Right lobe of liver (tissue), 4 donors: ENCODE results near the gene STK33.

Experiments used
- POLR2A ChIP-seq: fragments of 450-650 bp; IDR thresholded peaks from one replicate; pipeline ENCODE4 v1.6.1; 2017; ENCODE audit warnings: antibody characterized with exemption, mild to moderate bottlenecking
- TF ChIP-seq, protein P1 (sequence below), 4 donors: fragments of 200-600 bp in 3 of 4; fragments of 450-650 bp in 1 of 4; IDR thresholded peaks; one replicate each; pipeline versions ENCODE4 v1.5.1 to v1.8.0; 2016 to 2022; ENCODE audit warnings: antibody characterized with exemption in 4 of 4, mild to moderate bottlenecking in 2 of 4
- donor health status: DM: no; HTN: no; CAD: no.
- donor health status: DM: no; HTN: no; CAD: no.
- donor health status: DM: no; HTN: yes; CAD: no.

DNA sequence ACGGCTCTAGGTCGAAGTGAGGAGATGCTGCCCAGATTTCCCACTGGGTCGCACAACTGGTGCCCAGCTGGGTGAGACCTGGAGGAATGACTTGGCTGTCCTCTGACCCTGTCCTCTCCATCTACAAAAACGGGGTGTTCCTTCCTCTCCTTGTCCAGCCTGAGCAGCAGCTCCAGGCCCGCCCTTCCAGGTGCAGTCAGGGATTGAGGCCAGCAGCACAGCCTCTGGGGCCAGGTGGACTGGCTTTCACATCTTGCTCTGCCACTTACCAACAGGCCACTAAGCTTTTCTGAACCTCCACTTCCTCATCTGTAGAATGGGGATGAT is 238.6 kb downstream of the STK33 start:
- TF ChIP-seq POLR2A = no peak
- TF ChIP-seq, protein P1, sequence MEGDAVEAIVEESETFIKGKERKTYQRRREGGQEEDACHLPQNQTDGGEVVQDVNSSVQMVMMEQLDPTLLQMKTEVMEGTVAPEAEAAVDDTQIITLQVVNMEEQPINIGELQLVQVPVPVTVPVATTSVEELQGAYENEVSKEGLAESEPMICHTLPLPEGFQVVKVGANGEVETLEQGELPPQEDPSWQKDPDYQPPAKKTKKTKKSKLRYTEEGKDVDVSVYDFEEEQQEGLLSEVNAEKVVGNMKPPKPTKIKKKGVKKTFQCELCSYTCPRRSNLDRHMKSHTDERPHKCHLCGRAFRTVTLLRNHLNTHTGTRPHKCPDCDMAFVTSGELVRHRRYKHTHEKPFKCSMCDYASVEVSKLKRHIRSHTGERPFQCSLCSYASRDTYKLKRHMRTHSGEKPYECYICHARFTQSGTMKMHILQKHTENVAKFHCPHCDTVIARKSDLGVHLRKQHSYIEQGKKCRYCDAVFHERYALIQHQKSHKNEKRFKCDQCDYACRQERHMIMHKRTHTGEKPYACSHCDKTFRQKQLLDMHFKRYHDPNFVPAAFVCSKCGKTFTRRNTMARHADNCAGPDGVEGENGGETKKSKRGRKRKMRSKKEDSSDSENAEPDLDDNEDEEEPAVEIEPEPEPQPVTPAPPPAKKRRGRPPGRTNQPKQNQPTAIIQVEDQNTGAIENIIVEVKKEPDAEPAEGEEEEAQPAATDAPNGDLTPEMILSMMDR (IDR thresholded peaks at IDR 0.05) = no peak
